22Rv1 (cell line): Measurements from ENCODE around the gene SAA4.

Experiments
- CTCF ChIP-seq: fragments of 450-650 bp; IDR thresholded peaks from 2 replicates; pipeline ENCODE4 v1.5.1; 2017; ENCODE audit warnings: mild to moderate bottlenecking
- ZFX ChIP-seq: fragments of 450-650 bp; IDR thresholded peaks from 2 replicates; pipeline ENCODE4 v1.6.1; 2017; ENCODE audit warnings: antibody characterized with exemption, borderline replicate concordance

- no peak for TF ChIP-seq CTCF
- no peak for TF ChIP-seq ZFX
These were observed 27.5 kb downstream of the SAA4 start for GRCh38 chr11:18209058-18209457.
